HCT116 (cell line): ENCODE data around the gene TEX26. TPM values are rescaled to one million over a fixed set of nuclear protein-coding genes. Genes with fewer than 3 reads are reported as not detected.

Experiments used
- ATAC-seq: fragments of 200-7000 bp; cut with Tn5 transposase; 2 replicates; pipeline ENCODE4 v1.9.1; 2020; ENCODE audit warnings: mild to moderate bottlenecking, moderate library complexity
- BruUV-seq: library from RNA; stranded (reverse); fragments of 400-500 nt; replicated peaks from 2 replicates; lab custom pipeline; 2021; lab: Mats Ljungman, UMichigan
- CTCF ChIA-PET: fragments of 300-600 bp; sonication (Branson Sonifier 250); formaldehyde crosslinking; loops from one replicate; lab custom pipeline; 2021; ENCODE audit warnings: antibody characterized with exemption; lab: Charles Lee
- POLR2A ChIA-PET: fragments of 300-600, 350-600 bp; sonication (Branson Sonifier 250); formaldehyde crosslinking; loops from one replicate; lab custom pipeline; 2021; ENCODE audit warnings: antibody characterized with exemption; lab: Charles Lee
- RAD21 ChIA-PET, 2 experiments: fragments of 300-600 bp; sonication (Branson Sonifier 250); formaldehyde crosslinking; loops; one replicate each; lab custom pipeline; 2023; ENCODE audit warnings: low total read pairs in 2 of 2; ENCODE audit not compliant: uncharacterized antibody in 2 of 2, unreplicated experiment in 2 of 2, low non-redundant PET in 1 of 2; lab: Charles Lee
- DNase-seq: peaks from one replicate; pipeline ENCODE4 v3.0.0-alpha.2; 2010; ENCODE audit warnings: low read depth, low spot score
- H2AFZ ChIP-seq: fragments of 200-600 bp; shearing (Covaris generic), sonication (generic); 2 replicates; pipeline ENCODE4 v1.6.1; 2017; ENCODE audit warnings: low read depth, mixed run types, mixed read lengths, antibody characterized with exemption, low read length; ENCODE audit not compliant: poor library complexity, severe bottlenecking
- H3K27ac ChIP-seq: 2 replicates; pipeline ENCODE4 v1.5.1; 2012; ENCODE audit warnings: low read depth, low read length
- H3K27me3 ChIP-seq: fragments of 200-600 bp; sonication (generic); 2 replicates; pipeline ENCODE4 v1.6.1; 2016; ENCODE audit warnings: mixed run types, low read length, mixed read lengths; ENCODE audit not compliant: insufficient read depth
- H3K36me3 ChIP-seq, 2 experiments: fragments of 200-500 bp in 1 of 2; fragments of 200-600 bp in 1 of 2; sonication (Bioruptor generic) in 1 of 2; sonication (generic) in 1 of 2; 2 replicates each; pipeline versions ENCODE4 v1.5.1 to v1.6.1; 2014 to 2016; ENCODE audit warnings: low read length in 2 of 2, inconsistent platforms in 1 of 2, mixed read lengths in 1 of 2, mixed run types in 1 of 2; ENCODE audit not compliant: insufficient read depth in 2 of 2, control insufficient read depth in 1 of 2
- H3K4me1 ChIP-seq, 2 experiments: fragments of 200-600 bp in 1 of 2; sonication (generic) in 1 of 2; 2 replicates each; pipeline versions ENCODE4 v1.5.1 to v1.6.1; 2012 to 2017; ENCODE audit warnings: low read length in 2 of 2, inconsistent platforms in 1 of 2, mild to moderate bottlenecking in 1 of 2, mixed read lengths in 1 of 2, mixed run types in 1 of 2, moderate library complexity in 1 of 2; ENCODE audit not compliant: insufficient read depth in 2 of 2, control insufficient read depth in 1 of 2
- H3K4me2 ChIP-seq: fragments of 200-600 bp; sonication (generic); 2 replicates; pipeline ENCODE4 v1.6.1; 2017; ENCODE audit warnings: mixed run types, low read length, mixed read lengths
- H3K4me3 ChIP-seq, 2 experiments: fragments of 200-600 bp in 1 of 2; sonication (generic) in 1 of 2; replicated peaks in 1 of 2; 2 replicates each; pipeline ENCODE4 v1.5.1; 2011 to 2016; ENCODE audit warnings: low read length in 2 of 2, control low read depth in 1 of 2, low read depth in 1 of 2, mild to moderate bottlenecking in 1 of 2, mixed read lengths in 1 of 2, mixed run types in 1 of 2
- H3K79me2 ChIP-seq: fragments of 200-600 bp; sonication (generic); 2 replicates; pipeline ENCODE4 v1.6.1; 2017; ENCODE audit warnings: mild to moderate bottlenecking, mixed run types, low read length, moderate library complexity, mixed read lengths; ENCODE audit not compliant: insufficient read depth
- H3K9ac ChIP-seq: fragments of 200-600 bp; sonication (generic); 2 replicates; pipeline ENCODE4 v1.6.1; 2016; ENCODE audit warnings: low read length, mixed read lengths
- H3K9me2 ChIP-seq: fragments of 200-600 bp; sonication (generic), shearing (Covaris generic); 2 replicates; pipeline ENCODE4 v1.6.1; 2017; ENCODE audit warnings: mixed run types, mild to moderate bottlenecking, moderate library complexity; ENCODE audit not compliant: insufficient read depth
- H3K9me3 ChIP-seq, 2 experiments: fragments of 200-500 bp in 1 of 2; fragments of 200-600 bp in 1 of 2; sonication (Bioruptor generic) in 1 of 2; sonication (generic) in 1 of 2; 2 replicates each; pipeline ENCODE4 v1.6.1; 2014 to 2017; ENCODE audit warnings: low read length in 2 of 2, mixed read lengths in 2 of 2, inconsistent platforms in 1 of 2, low read depth in 1 of 2, mild to moderate bottlenecking in 1 of 2, mixed run types in 1 of 2, moderate library complexity in 1 of 2; ENCODE audit not compliant: control insufficient read depth in 1 of 2, insufficient read depth in 1 of 2
- H4K20me1 ChIP-seq: fragments of 200-600 bp; sonication (generic), shearing (Covaris generic); 2 replicates; pipeline ENCODE4 v1.6.1; 2017; ENCODE audit warnings: mixed run types, mild to moderate bottlenecking, moderate library complexity; ENCODE audit not compliant: insufficient read depth
- ATF3 ChIP-seq: IDR thresholded peaks from 2 replicates; pipeline ENCODE4 v1.6.1; 2012
- CBX3 ChIP-seq: IDR thresholded peaks from 2 replicates; pipeline ENCODE4 v1.6.1; 2012; ENCODE audit warnings: low read depth
- EGR1 ChIP-seq: IDR thresholded peaks from 2 replicates; pipeline ENCODE4 v1.6.1; 2012; ENCODE audit warnings: low read depth
- ELF1 ChIP-seq: IDR thresholded peaks from 2 replicates; pipeline ENCODE4 v1.6.1; 2012; ENCODE audit warnings: low read depth, borderline replicate concordance
- EZH2 ChIP-seq: fragments of 200-600 bp; sonication (generic); IDR thresholded peaks from 2 replicates; pipeline ENCODE4 v1.6.1; 2017; ENCODE audit warnings: antibody characterized with exemption, mixed run types
- FOSL1 ChIP-seq: IDR thresholded peaks from 2 replicates; pipeline ENCODE4 v1.6.1; 2012; ENCODE audit warnings: low read depth
- JUND ChIP-seq: IDR thresholded peaks from 2 replicates; pipeline ENCODE4 v1.6.1; 2012
- POLR2A ChIP-seq: IDR thresholded peaks from 2 replicates; pipeline ENCODE4 v1.7.0; 2011; ENCODE audit warnings: borderline replicate concordance; ENCODE audit not compliant: insufficient read depth, insufficient read length; ENCODE audit errors: extremely low read depth
- RAD21 ChIP-seq: IDR thresholded peaks from 2 replicates; pipeline ENCODE4 v1.6.1; 2012; ENCODE audit warnings: low read depth, mild to moderate bottlenecking
- SP1 ChIP-seq: IDR thresholded peaks from 2 replicates; pipeline ENCODE4 v1.6.1; 2012; ENCODE audit warnings: low read depth
- SRF ChIP-seq: IDR thresholded peaks from 2 replicates; pipeline ENCODE4 v1.6.1; 2012; ENCODE audit warnings: low read depth
- YY1 ChIP-seq: IDR thresholded peaks from 2 replicates; pipeline ENCODE4 v1.6.1; 2011; ENCODE audit warnings: low read length, low read depth, moderate library complexity, mild to moderate bottlenecking; ENCODE audit not compliant: insufficient replicate concordance; ENCODE audit errors: extremely low read depth
- ZFX ChIP-seq: fragments of 450-650 bp; IDR thresholded peaks from 2 replicates; pipeline ENCODE4 v1.6.1; 2017
- ZNF274 ChIP-seq: fragments of 200-500 bp; sonication (Bioruptor generic); IDR thresholded peaks from 2 replicates; pipeline ENCODE4 v1.6.1; 2014; ENCODE audit warnings: mild to moderate bottlenecking, low read depth, low read length, inconsistent platforms
- intact Hi-C: fragments of 100-400 bp; cut with micrococcal nuclease; formaldehyde crosslinking; loops from 2 replicates; pipeline ENCODE4 v1.10.0; 2022
- total RNA-seq: library from RNA; stranded (reverse); gene quantifications from one replicate; pipeline ENCODE4 v1.2.1, GENCODE V29; 2021; ENCODE audit not compliant: unreplicated experiment
- TF ChIP-seq, protein P1 (sequence below): IDR thresholded peaks from 2 replicates; pipeline ENCODE4 v1.6.1; 2012
- TF ChIP-seq, protein P2 (sequence below), 3 experiments: fragments of 200-600 bp in 1 of 3; sonication (generic) in 1 of 3; IDR thresholded peaks in 2 of 3; conservative IDR thresholded peaks in 1 of 3; 2 replicates each; pipeline ENCODE4 v1.5.1; 2012 to 2017; ENCODE audit warnings: low read depth in 2 of 3, low read length in 2 of 3, antibody characterized with exemption in 1 of 3, borderline replicate concordance in 1 of 3, control low read depth in 1 of 3, mild to moderate bottlenecking in 1 of 3, mixed read lengths in 1 of 3, mixed run types in 1 of 3, moderate library complexity in 1 of 3; ENCODE audit not compliant: insufficient read depth in 1 of 3

The TEX26 gene
- total RNA-seq, 1 experiment from 2014 or later: not detected

- Histone ChIP-seq H2AFZ (no peak overlapping the region), H3K4me1 (no peaks in the 10 kb centered on the region), H4K20me1 (no peaks in the 10 kb centered on the region)
- DNase-seq (no peak), ATAC-seq (no peak)
- no TSS peak for BruUV-seq
- intact Hi-C loops: no loop called here
- TF ChIP-seq POLR2A (no peak), EGR1 (no peak), SP1 (no peak), RAD21 (no peak), SRF (no peak), ZNF274 (no peak), CBX3 (no peak), EZH2 (no peak), ATF3 (no peak), JUND (no peak)
- TF ChIP-seq, all 23 proteins: peak for 0
- H3K27ac ChIP-seq: no peak overlapping the region
- H3K4me2 ChIP-seq: no peak overlapping the region
- H3K36me3 ChIP-seq: no peaks in the 10 kb centered on the region
- H3K9ac ChIP-seq: no peak overlapping the region
- CTCF ChIA-PET: interaction anchor here (0.9 kb wide), 1 partner anchor 14 kb away, joined by 3 read pairs; no protein-coding TSS in a partner anchor
- H3K27me3 ChIP-seq: peaks cover 22% of the 10 kb centered on the region
- POLR2A ChIA-PET: interaction anchor here (0.5 kb wide), 1 partner anchor 717 kb away, joined by 3 read pairs; no protein-coding TSS in a partner anchor
- H3K4me3 ChIP-seq: no peak overlapping the region
- no peaks in the 10 kb centered on the region for H3K9me2 ChIP-seq
- H3K9me3 ChIP-seq: no peaks in the 10 kb centered on the region
- H3K79me2 ChIP-seq: no peaks in the 10 kb centered on the region
- RAD21 ChIA-PET: no interaction called here
These were observed 25.9 kb upstream of the TEX26 start for GRCh38 chr13:30906411-30907051.

DNA sequence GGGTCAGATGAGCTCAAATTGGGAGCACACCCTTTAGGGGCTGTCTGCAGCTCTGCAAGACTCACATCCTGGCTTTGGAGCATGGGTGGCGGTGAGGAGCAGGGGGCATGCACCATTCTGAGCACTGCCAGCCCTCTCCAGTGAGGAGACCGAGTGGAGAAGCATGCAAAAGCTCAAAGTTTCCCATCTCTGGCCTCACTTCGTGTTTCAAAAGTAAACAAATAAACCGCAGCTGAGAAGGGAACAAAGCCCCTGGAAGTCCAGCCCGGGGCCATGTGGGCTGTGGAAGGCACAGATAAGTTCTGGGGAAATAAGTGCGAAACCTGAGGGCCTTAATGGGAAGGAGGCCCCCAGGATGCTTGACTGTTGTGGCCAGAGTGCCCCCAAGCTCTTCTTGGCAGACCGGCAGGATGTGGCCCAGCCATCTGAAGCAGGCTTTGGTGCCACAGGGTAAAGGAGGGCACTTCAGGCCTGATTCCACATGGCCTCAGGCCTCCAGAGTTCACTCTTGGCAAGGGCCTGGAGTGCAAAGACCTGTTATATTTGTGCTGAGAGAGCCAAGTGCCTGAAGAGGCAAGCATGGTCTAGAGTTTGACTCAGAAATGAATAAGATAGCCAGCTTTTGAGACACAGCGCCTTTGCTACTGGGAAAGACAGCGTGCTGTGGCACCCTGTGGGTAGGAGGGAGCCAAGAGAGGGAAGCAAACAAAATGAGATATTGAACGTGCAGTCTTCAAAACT, 25.2 kb upstream of the TEX26 start:
- no peaks in the 10 kb centered on the region for H4K20me1 ChIP-seq
- DNase-seq: no peak
- H3K4me3 ChIP-seq: no peak overlapping the region
- ChIA-PET RAD21 (no interaction called here), POLR2A (no interaction called here), CTCF (interaction anchor here (0.9 kb wide), 1 partner anchor 15 kb away, joined by 3 read pairs; no protein-coding TSS in a partner anchor)
- no peaks in the 10 kb centered on the region for H3K4me1 ChIP-seq
- no peak overlapping the region for H3K9ac ChIP-seq
- H3K27ac ChIP-seq: no peak overlapping the region
- H3K36me3 ChIP-seq: no peaks in the 10 kb centered on the region
- no peak for ATAC-seq
- no peak overlapping the region for H3K4me2 ChIP-seq
- intact Hi-C loops: no loop called here
- H3K27me3 ChIP-seq: peaks cover 21% of the 10 kb centered on the region
- no peaks in the 10 kb centered on the region for H3K9me2 ChIP-seq
- BruUV-seq: no TSS peak
- H2AFZ ChIP-seq: no peak overlapping the region
- no peaks in the 10 kb centered on the region for H3K9me3 ChIP-seq
- no peaks in the 10 kb centered on the region for H3K79me2 ChIP-seq
- no peak for TF ChIP-seq ZFX
- TF ChIP-seq, protein P1, sequence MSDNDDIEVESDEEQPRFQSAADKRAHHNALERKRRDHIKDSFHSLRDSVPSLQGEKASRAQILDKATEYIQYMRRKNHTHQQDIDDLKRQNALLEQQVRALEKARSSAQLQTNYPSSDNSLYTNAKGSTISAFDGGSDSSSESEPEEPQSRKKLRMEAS: no peak
- TF ChIP-seq YY1: no peak
- TF ChIP-seq SP1: no peak
- no peak for TF ChIP-seq FOSL1
- TF ChIP-seq, protein P2, sequence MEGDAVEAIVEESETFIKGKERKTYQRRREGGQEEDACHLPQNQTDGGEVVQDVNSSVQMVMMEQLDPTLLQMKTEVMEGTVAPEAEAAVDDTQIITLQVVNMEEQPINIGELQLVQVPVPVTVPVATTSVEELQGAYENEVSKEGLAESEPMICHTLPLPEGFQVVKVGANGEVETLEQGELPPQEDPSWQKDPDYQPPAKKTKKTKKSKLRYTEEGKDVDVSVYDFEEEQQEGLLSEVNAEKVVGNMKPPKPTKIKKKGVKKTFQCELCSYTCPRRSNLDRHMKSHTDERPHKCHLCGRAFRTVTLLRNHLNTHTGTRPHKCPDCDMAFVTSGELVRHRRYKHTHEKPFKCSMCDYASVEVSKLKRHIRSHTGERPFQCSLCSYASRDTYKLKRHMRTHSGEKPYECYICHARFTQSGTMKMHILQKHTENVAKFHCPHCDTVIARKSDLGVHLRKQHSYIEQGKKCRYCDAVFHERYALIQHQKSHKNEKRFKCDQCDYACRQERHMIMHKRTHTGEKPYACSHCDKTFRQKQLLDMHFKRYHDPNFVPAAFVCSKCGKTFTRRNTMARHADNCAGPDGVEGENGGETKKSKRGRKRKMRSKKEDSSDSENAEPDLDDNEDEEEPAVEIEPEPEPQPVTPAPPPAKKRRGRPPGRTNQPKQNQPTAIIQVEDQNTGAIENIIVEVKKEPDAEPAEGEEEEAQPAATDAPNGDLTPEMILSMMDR (IDR thresholded peaks at IDR 0.05 in 2 of 3, conservative IDR thresholded peaks at IDR 0.05 in 1 of 3; ENCODE audit: borderline replicate concordance in 1 of 3, insufficient read depth in 1 of 3, low read depth in 2 of 3, low read length in 2 of 3): no peak
- TF ChIP-seq ELF1: no peak
- TF ChIP-seq ATF3: no peak
